WTC11 (cell line): ENCODE results near the gene IGSF10. TPM values are rescaled to one million over a fixed set of nuclear protein-coding genes. Genes with fewer than 3 reads are reported as not detected.

Experiments
- ATAC-seq: fragments of 200-7000 bp; cut with Tn5 transposase; 2 replicates; pipeline ENCODE4 v1.10.0; 2021; ENCODE audit warnings: mild to moderate bottlenecking, moderate library complexity
- CTCF ChIA-PET: fragments of 300-600 bp; sonication (Branson Sonifier 250); formaldehyde crosslinking; loops from one replicate; lab custom pipeline; 2021; ENCODE audit warnings: antibody characterized with exemption; lab: Charles Lee
- POLR2A ChIA-PET: fragments of 350-600 bp; sonication (Branson Sonifier 250); formaldehyde crosslinking; loops from one replicate; lab custom pipeline; 2021; ENCODE audit warnings: antibody characterized with exemption; lab: Charles Lee
- DNase-seq: peaks from one replicate; pipeline ENCODE4 v3.0.0; 2021; ENCODE audit warnings: low spot score
- H3K27ac Mint-ChIP-seq: 2 replicates; pipeline ENCODE4 v1.8.0; 2021; ENCODE audit warnings: mixed read lengths
- H3K27me3 Mint-ChIP-seq: 2 replicates; pipeline ENCODE4 v1.8.0; 2021; ENCODE audit warnings: low read depth, mild to moderate bottlenecking, moderate library complexity, mixed read lengths
- H3K36me3 Mint-ChIP-seq: 2 replicates; pipeline ENCODE4 v1.8.0; 2021; ENCODE audit warnings: mixed read lengths
- H3K4me1 Mint-ChIP-seq: 2 replicates; pipeline ENCODE4 v1.8.0; 2022; ENCODE audit warnings: mixed read lengths
- H3K4me3 Mint-ChIP-seq: 2 replicates; pipeline ENCODE4 v1.8.0; 2021; ENCODE audit warnings: mild to moderate bottlenecking, moderate library complexity, mixed read lengths
- H3K9me3 Mint-ChIP-seq: 2 replicates; pipeline ENCODE4 v1.8.0; 2021; ENCODE audit warnings: mixed read lengths
- ATF3 ChIP-seq: sonication (generic); formaldehyde crosslinking; conservative IDR thresholded peaks from 2 replicates; pipeline ENCODE4 v1.8.1; 2022; ENCODE audit warnings: mild to moderate bottlenecking, missing genetic modification reagents
- CDX4 ChIP-seq: fragments of 250-450 bp; sonication (Bioruptor Pico); IDR thresholded peaks from 2 replicates; pipeline ENCODE4 v1.9.0; 2021; ENCODE audit warnings: moderate library complexity, mild to moderate bottlenecking, inconsistent platforms, borderline replicate concordance
- E2F5 ChIP-seq: sonication (generic); formaldehyde crosslinking; IDR thresholded peaks from 2 replicates; pipeline ENCODE4 v1.8.1; 2022; ENCODE audit warnings: mild to moderate bottlenecking, moderate library complexity, missing genetic modification reagents
- ESRRA ChIP-seq: sonication (generic); formaldehyde crosslinking; IDR thresholded peaks from 2 replicates; pipeline ENCODE4 v1.8.1; 2022; ENCODE audit warnings: mild to moderate bottlenecking, missing genetic modification reagents, borderline replicate concordance
- FOXK1 ChIP-seq: sonication (generic); formaldehyde crosslinking; IDR thresholded peaks from 2 replicates; pipeline ENCODE4 v1.8.0; 2022; ENCODE audit warnings: mild to moderate bottlenecking, moderate library complexity, missing genetic modification reagents
- FOXP1 ChIP-seq: sonication (generic); formaldehyde crosslinking; IDR thresholded peaks from 2 replicates; pipeline ENCODE4 v1.8.0; 2022; ENCODE audit warnings: missing genetic modification reagents, mild to moderate bottlenecking, moderate library complexity, borderline replicate concordance
- FOXP4 ChIP-seq: sonication (generic); formaldehyde crosslinking; IDR thresholded peaks from 2 replicates; pipeline ENCODE4 v1.8.0; 2022; ENCODE audit warnings: mild to moderate bottlenecking, missing genetic modification reagents
- GABPB1 ChIP-seq: sonication (generic); formaldehyde crosslinking; IDR thresholded peaks from 2 replicates; pipeline ENCODE4 v1.8.1; 2023; ENCODE audit warnings: mild to moderate bottlenecking, missing genetic modification reagents
- GTF2I ChIP-seq: fragments of 250-450 bp; sonication (Bioruptor Pico); conservative IDR thresholded peaks from 2 replicates; pipeline ENCODE4 v1.4.0; 2021; ENCODE audit warnings: mild to moderate bottlenecking
- IRF2 ChIP-seq: sonication (generic); formaldehyde crosslinking; IDR thresholded peaks from 2 replicates; pipeline ENCODE4 v1.8.0; 2022; ENCODE audit warnings: low read depth, missing genetic modification reagents, borderline replicate concordance
- KAT7 ChIP-seq: sonication (generic); formaldehyde crosslinking; IDR thresholded peaks from 2 replicates; pipeline ENCODE4 v1.8.1; 2023; ENCODE audit warnings: missing genetic modification reagents, mild to moderate bottlenecking, borderline replicate concordance
- MXD4 ChIP-seq: fragments of 250-450 bp; sonication (Bioruptor Pico); IDR thresholded peaks from 2 replicates; pipeline ENCODE4 v1.8.0; 2021; ENCODE audit warnings: mild to moderate bottlenecking, moderate library complexity, borderline replicate concordance
- SMAD3 ChIP-seq: sonication (generic); formaldehyde crosslinking; IDR thresholded peaks from 2 replicates; pipeline ENCODE4 v1.8.0; 2022; ENCODE audit warnings: missing genetic modification reagents, mild to moderate bottlenecking, borderline replicate concordance
- SMAD4 ChIP-seq: sonication (generic); formaldehyde crosslinking; IDR thresholded peaks from 2 replicates; pipeline ENCODE4 v1.8.0; 2022; ENCODE audit warnings: mild to moderate bottlenecking, missing genetic modification reagents
- SP1 ChIP-seq: sonication (generic); formaldehyde crosslinking; conservative IDR thresholded peaks from 2 replicates; pipeline ENCODE4 v1.8.1; 2022; ENCODE audit warnings: missing genetic modification reagents
- TCF7 ChIP-seq: sonication (generic); formaldehyde crosslinking; IDR thresholded peaks from 2 replicates; pipeline ENCODE4 v1.8.0; 2022; ENCODE audit warnings: mild to moderate bottlenecking, low read depth, missing genetic modification reagents, moderate library complexity
- TP53 ChIP-seq: sonication (generic); formaldehyde crosslinking; IDR thresholded peaks from 2 replicates; pipeline ENCODE4 v1.8.1; 2023; ENCODE audit warnings: mild to moderate bottlenecking, missing genetic modification reagents
- ZNF121 ChIP-seq: sonication (generic); formaldehyde crosslinking; IDR thresholded peaks from 2 replicates; pipeline ENCODE4 v1.8.0; 2023; ENCODE audit warnings: missing genetic modification reagents
- ZNF138 ChIP-seq: sonication (generic); formaldehyde crosslinking; conservative IDR thresholded peaks from 2 replicates; pipeline ENCODE4 v1.8.1; 2022; ENCODE audit warnings: mild to moderate bottlenecking, moderate library complexity, missing genetic modification reagents
- ZNF263 ChIP-seq: sonication (generic); formaldehyde crosslinking; IDR thresholded peaks from 2 replicates; pipeline ENCODE4 v1.8.1; 2022; ENCODE audit warnings: low read depth, mild to moderate bottlenecking, moderate library complexity, missing genetic modification reagents
- ZNF532 ChIP-seq: fragments of 250-450 bp; sonication (Bioruptor Pico); IDR thresholded peaks from 2 replicates; pipeline ENCODE4 v1.9.0; 2021; ENCODE audit warnings: mild to moderate bottlenecking, borderline replicate concordance
- total RNA-seq: library from RNA; stranded (reverse); gene quantifications from 3 replicates; pipeline ENCODE4 v1.2.3, GENCODE V29; 2021

Gene IGSF10
- total RNA-seq, 1 experiment from 2014 or later: 0.70 TPM

GRCh38 chr3:151415289-151415688 lies 45.6 kb downstream of the IGSF10 start (continued):
- no peak for TF ChIP-seq FOXK1
- TF ChIP-seq, all 79 proteins: peak for 0

GRCh38 chr3:151412989-151413388 lies 47.9 kb downstream of the IGSF10 start:
- H3K27me3 Mint-ChIP-seq: no peaks in the 10 kb centered on the region
- POLR2A ChIA-PET: no interaction called here
- no peaks in the 10 kb centered on the region for H3K4me1 Mint-ChIP-seq
- H3K27ac Mint-ChIP-seq: no peak overlapping the region
- ATAC-seq (peak; percentile 92), DNase-seq (peak; percentile 63)
- H3K36me3 Mint-ChIP-seq: peaks cover 15% of the 10 kb centered on the region
- TF ChIP-seq TP53 (CRISPR knock-in tag) (no peak), SMAD4 (CRISPR knock-in tag) (no peak), FOXP1 (CRISPR knock-in tag) (no peak), MXD4 (no peak), GABPB1 (CRISPR knock-in tag) (no peak), TCF7 (no peak), E2F5 (CRISPR knock-in tag) (no peak), ZNF263 (CRISPR knock-in tag) (no peak), ZNF532 (CRISPR knock-in tag) (no peak), KAT7 (CRISPR knock-in tag) (no peak), ESRRA (CRISPR knock-in tag) (no peak), CDX4 (CRISPR knock-in tag) (no peak), ATF3 (CRISPR knock-in tag) (no peak), ZNF121 (CRISPR knock-in tag) (no peak), IRF2 (no peak), SMAD3 (CRISPR knock-in tag) (no peak), GTF2I (CRISPR knock-in tag) (no peak), ZNF138 (CRISPR knock-in tag) (no peak), FOXP4 (CRISPR knock-in tag) (no peak), SP1 (CRISPR knock-in tag) (no peak)
- CTCF ChIA-PET: interaction anchor here (0.6 to 1.3 kb wide), 2 partner anchors 34 to 183 kb away, joined by 3 to 4 read pairs; no protein-coding TSS in a partner anchor
- no peak overlapping the region for H3K4me3 Mint-ChIP-seq
- no peaks in the 10 kb centered on the region for H3K9me3 Mint-ChIP-seq

Other genes starting within 250 kb of the IGSF10 start
- 0.07 TPM in 1 of 3 replicates, not detected in the others for gene P2RY14, start 182.5 kb downstream of the IGSF10 start, total RNA-seq
- 0.16 TPM in 1 of 3 replicates, not detected in the others for gene GPR87, start 144.2 kb downstream of the IGSF10 start, total RNA-seq
- not detected in 3 replicates for gene P2RY13, start 131.5 kb downstream of the IGSF10 start, total RNA-seq
- gene P2RY12, start 76.3 kb downstream of the IGSF10 start, total RNA-seq: not detected in 3 replicates